Stimulated activated naive B cell treated with anti-CD40 and anti-IgM and Interleukin-4, amounts not matched to agents 10 μg/mL and 1 μg/mL and 100 μg/mL, for 72 hours (primary cell): Measurements from ENCODE around the gene C17orf100.
A peak's percentile ranks its signal among the peaks of the same experiment; 100 is the strongest.

Source experiments
- ATAC-seq, 2 donors: fragments of 150-1000 bp; cut with Tn5 transposase; replicated peaks; 2 replicates each; pipeline ENCODE4 v1.10.0; 2021; ENCODE audit warnings: moderate library complexity in 1 of 2
- DNase-seq: peaks from one replicate; pipeline ENCODE4 v3.0.0; 2021
- H3K27ac Mint-ChIP-seq: one replicate; pipeline ENCODE4 v1.8.0; 2022; ENCODE audit warnings: mild to moderate bottlenecking, mixed read lengths
- H3K27me3 Mint-ChIP-seq, 2 donors: one replicate each; pipeline ENCODE4 v1.8.0; 2022; ENCODE audit warnings: mixed read lengths in 2 of 2
- H3K36me3 Mint-ChIP-seq, 2 donors: one replicate each; pipeline ENCODE4 v1.8.0; 2022; ENCODE audit warnings: mixed read lengths in 2 of 2, mild to moderate bottlenecking in 1 of 2
- H3K4me1 Mint-ChIP-seq, 2 donors: one replicate each; pipeline ENCODE4 v1.8.0; 2022; ENCODE audit warnings: mixed read lengths in 2 of 2, mild to moderate bottlenecking in 1 of 2
- H3K4me3 Mint-ChIP-seq, 2 donors: one replicate each; pipeline ENCODE4 v1.8.0; 2022; ENCODE audit warnings: mild to moderate bottlenecking in 2 of 2, mixed read lengths in 2 of 2, moderate library complexity in 1 of 2
- H3K9me3 Mint-ChIP-seq, 2 donors: one replicate each; pipeline ENCODE4 v1.8.0; 2022; ENCODE audit warnings: mixed read lengths in 2 of 2, mild to moderate bottlenecking in 1 of 2

C17orf100 gene

GRCh38 chr17:6699997-6700947 is 48.7 kb downstream of the C17orf100 start:
- ATAC-seq (no peak), DNase-seq (no peak)
- H3K36me3 Mint-ChIP-seq = no peaks in the 10 kb centered on the region
- H3K27ac Mint-ChIP-seq = no peak overlapping the region
- H3K9me3 Mint-ChIP-seq = no peaks in the 10 kb centered on the region
- H3K4me3 Mint-ChIP-seq = no peak overlapping the region
- H3K27me3 Mint-ChIP-seq = peaks cover 25 to 41% of the 10 kb centered on the region in 2 donors
- peaks cover 0 to 2% of the 10 kb centered on the region in 2 donors for H3K4me1 Mint-ChIP-seq

- ATAC-seq (no peak), DNase-seq (no peak)
- Mint-ChIP-seq H3K27ac (no peak overlapping the region), H3K4me3 (no peak overlapping the region), H3K27me3 (peaks cover 24 to 35% of the 10 kb centered on the region in 2 donors), H3K4me1 (peaks cover 0 to 2% of the 10 kb centered on the region in 2 donors), H3K36me3 (no peaks in the 10 kb centered on the region), H3K9me3 (no peaks in the 10 kb centered on the region)
Observed at GRCh38 chr17:6700948-6701307, 49.4 kb downstream of the C17orf100 start.

- Mint-ChIP-seq H3K27me3 (peaks cover 24 to 29% of the 10 kb centered on the region in 2 donors), H3K27ac (no peak overlapping the region), H3K36me3 (no peaks in the 10 kb centered on the region), H3K4me1 (peaks cover 0 to 2% of the 10 kb centered on the region in 2 donors), H3K9me3 (no peaks in the 10 kb centered on the region), H3K4me3 (no peak overlapping the region)
- DNase-seq = no peak
- ATAC-seq = peak; percentile 78 to 81
Observed at GRCh38 chr17:6701719-6702118, 50.2 kb downstream of the C17orf100 start.

- no peak overlapping the region for H3K4me3 Mint-ChIP-seq
- no peak overlapping the region for H3K27ac Mint-ChIP-seq
- H3K9me3 Mint-ChIP-seq = no peaks in the 10 kb centered on the region
- peaks cover 30 to 35% of the 10 kb centered on the region in 2 donors for H3K27me3 Mint-ChIP-seq
- DNase-seq (no peak), ATAC-seq (no peak)
- H3K36me3 Mint-ChIP-seq = no peaks in the 10 kb centered on the region
- H3K4me1 Mint-ChIP-seq = peaks cover 0 to 2% of the 10 kb centered on the region in 2 donors
Observed at GRCh38 chr17:6702567-6703215, 51.1 kb downstream of the C17orf100 start.
